Kidney (tissue), 14 donors: Measurements from ENCODE around the gene EPOP. TPM values are rescaled to one million over a fixed set of nuclear protein-coding genes. Genes with fewer than 3 reads are reported as not detected.
A peak's percentile ranks its signal among the peaks of the same experiment; 100 is the strongest.

Experiments
- DNase-seq, 5 donors: peaks; one replicate each; pipeline ENCODE4 v3.0.0-alpha.2; 2013 to 2020
- FAIRE-seq: peaks from 2 replicates; lab custom pipeline; 2012; peaks lifted over from hg19 to GRCh38; lab: Jason Lieb, UNC
- H3K27ac ChIP-seq, 2 donors: one replicate each; pipeline ENCODE4 v1.7.0; 2013; ENCODE audit warnings: low read depth in 2 of 2, low read length in 2 of 2, inconsistent platforms in 1 of 2
- H3K27me3 ChIP-seq: one replicate; pipeline ENCODE4 v1.7.1; 2013; ENCODE audit warnings: low read length, inconsistent platforms; ENCODE audit not compliant: control insufficient read depth, insufficient read depth
- H3K36me3 ChIP-seq, 3 donors: one replicate each; pipeline versions ENCODE4 v1.7.0 to v1.7.1; 2013; ENCODE audit warnings: low read length in 3 of 3, control low read depth in 1 of 3, inconsistent platforms in 1 of 3; ENCODE audit not compliant: insufficient read depth in 3 of 3, control insufficient read depth in 2 of 3
- H3K4me1 ChIP-seq, 3 donors: one replicate each; pipeline versions ENCODE4 v1.7.0 to v1.7.1; 2013; ENCODE audit warnings: low read length in 3 of 3, inconsistent platforms in 1 of 3, low read depth in 1 of 3; ENCODE audit not compliant: control insufficient read depth in 2 of 3, insufficient read depth in 2 of 3
- H3K4me3 ChIP-seq, 3 donors: one replicate each; pipeline versions ENCODE4 v1.7.0 to v1.8.1; 2013; ENCODE audit warnings: low read length in 3 of 3, control low read depth in 1 of 3, inconsistent platforms in 1 of 3
- H3K9ac ChIP-seq, 3 donors: one replicate each; pipeline versions ENCODE4 v1.7.0 to v1.7.1; 2013; ENCODE audit warnings: low read length in 3 of 3, control low read depth in 1 of 3, inconsistent platforms in 1 of 3
- H3K9me3 ChIP-seq, 3 donors: one replicate each; pipeline versions ENCODE4 v1.7.0 to v1.7.1; 2013; ENCODE audit warnings: low read length in 3 of 3, control low read depth in 1 of 3, inconsistent platforms in 1 of 3; ENCODE audit not compliant: control insufficient read depth in 2 of 3, insufficient read depth in 1 of 3
- intact Hi-C: fragments of 100-400 bp; cut with DNase I; formaldehyde crosslinking; loops from one replicate; pipeline ENCODE4 v1.11.1; 2022
- polyA plus RNA-seq: library from polyadenylated mRNA; stranded (reverse); fragments of 350-450 nt; fragmentation: Illumina TruSeq; extraction: RNeasy Lipid Tissue Mini Kit (QIAGEN cat#74804); gene quantifications from one replicate; pipeline ENCODE4 v1.2.3, GENCODE V29; 2014; ENCODE audit warnings: low read depth, low replicate concordance; ENCODE audit not compliant: insufficient read depth
- total RNA-seq: library from RNA; stranded (reverse); fragmentation: NEBNext Ultra II Directional; extraction: Animal tissue kit (Norgen Biotek cat#: 25700); gene quantifications from one replicate; pipeline ENCODE4 v1.2.1, GENCODE V29; 2021
- TF ChIP-seq, protein P1 (sequence below): IDR thresholded peaks from 3 replicates; pipeline ENCODE4 v1.5.1; 2012; ENCODE audit warnings: mild to moderate bottlenecking, moderate library complexity, borderline replicate concordance; ENCODE audit not compliant: insufficient read depth; ENCODE audit errors: extremely low read depth
- donor health status: control.
- donor health status: control.
- donor health status: control.
- donor health status: control.
- donor health status: control.
- donor health status: DM: yes; HTN: yes; CAD: no.
- donor health status: Normal renal cell carcinoma (clear cell type).

Gene EPOP
- total and polyA plus RNA-seq, 2 donors from 2014 or later: 0.49 to 1.3 TPM

DNA sequence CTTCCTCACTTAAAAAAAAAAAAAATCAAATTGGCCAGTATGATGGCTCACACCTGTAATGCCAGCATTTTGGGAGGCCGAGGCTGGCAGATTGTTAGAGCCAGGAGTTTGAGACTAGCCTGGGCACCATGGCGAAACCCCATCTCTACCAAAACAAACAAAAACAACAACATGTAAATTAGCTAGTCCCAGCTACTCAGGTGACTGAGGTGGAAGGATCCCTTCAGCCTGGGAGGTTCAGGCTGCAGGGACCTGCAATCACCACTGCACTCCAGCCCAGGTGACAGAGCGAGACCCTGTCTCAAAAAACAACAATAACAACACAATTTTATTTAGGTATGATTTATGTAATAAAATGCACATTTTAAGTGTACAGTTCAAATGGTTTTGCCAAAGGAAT, 6.3 kb upstream of the EPOP start:
- Histone ChIP-seq H3K4me3 (no peak overlapping the region), H3K36me3 (no peaks in the 10 kb centered on the region), H3K4me1 (peaks cover 0 to 3% (median 3%) of the 10 kb centered on the region in 3 donors), H3K27ac (no peak overlapping the region), H3K9ac (no peak overlapping the region), H3K27me3 (no peaks in the 10 kb centered on the region), H3K9me3 (no peaks in the 10 kb centered on the region)
- no peak for DNase-seq
- intact Hi-C loops: no loop called here
- TF ChIP-seq, protein P1, sequence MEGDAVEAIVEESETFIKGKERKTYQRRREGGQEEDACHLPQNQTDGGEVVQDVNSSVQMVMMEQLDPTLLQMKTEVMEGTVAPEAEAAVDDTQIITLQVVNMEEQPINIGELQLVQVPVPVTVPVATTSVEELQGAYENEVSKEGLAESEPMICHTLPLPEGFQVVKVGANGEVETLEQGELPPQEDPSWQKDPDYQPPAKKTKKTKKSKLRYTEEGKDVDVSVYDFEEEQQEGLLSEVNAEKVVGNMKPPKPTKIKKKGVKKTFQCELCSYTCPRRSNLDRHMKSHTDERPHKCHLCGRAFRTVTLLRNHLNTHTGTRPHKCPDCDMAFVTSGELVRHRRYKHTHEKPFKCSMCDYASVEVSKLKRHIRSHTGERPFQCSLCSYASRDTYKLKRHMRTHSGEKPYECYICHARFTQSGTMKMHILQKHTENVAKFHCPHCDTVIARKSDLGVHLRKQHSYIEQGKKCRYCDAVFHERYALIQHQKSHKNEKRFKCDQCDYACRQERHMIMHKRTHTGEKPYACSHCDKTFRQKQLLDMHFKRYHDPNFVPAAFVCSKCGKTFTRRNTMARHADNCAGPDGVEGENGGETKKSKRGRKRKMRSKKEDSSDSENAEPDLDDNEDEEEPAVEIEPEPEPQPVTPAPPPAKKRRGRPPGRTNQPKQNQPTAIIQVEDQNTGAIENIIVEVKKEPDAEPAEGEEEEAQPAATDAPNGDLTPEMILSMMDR: no peak
- FAIRE-seq: no peak

DNA sequence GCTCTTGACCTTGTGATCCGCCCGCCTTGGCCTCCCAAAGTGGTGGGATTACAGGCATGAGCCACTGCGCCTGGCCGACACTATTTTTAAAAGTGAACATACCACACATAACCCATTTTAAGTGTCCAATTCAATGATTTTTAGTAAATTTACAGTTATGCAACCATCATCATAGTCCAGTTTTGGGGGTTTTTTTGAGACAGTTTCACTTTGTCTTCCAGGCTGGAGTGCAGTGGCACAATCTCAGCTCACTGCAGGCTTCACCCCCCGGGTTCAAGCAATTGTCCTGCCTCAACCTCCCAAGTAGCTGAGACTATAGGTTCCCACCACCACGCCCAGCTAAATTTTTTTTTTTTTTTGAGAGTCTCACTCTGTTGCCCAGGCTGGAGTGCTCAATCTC, 3.1 kb upstream of the EPOP start:
- Histone ChIP-seq H3K36me3 (no peaks in the 10 kb centered on the region), H3K9me3 (no peaks in the 10 kb centered on the region), H3K27ac (no peak overlapping the region), H3K27me3 (peaks cover 9% of the 10 kb centered on the region), H3K4me1 (peaks cover 0 to 9% (median 3%) of the 10 kb centered on the region in 3 donors), H3K4me3 (no peak overlapping the region), H3K9ac (no peak overlapping the region)
- intact Hi-C loops: no loop called here
- no peak for FAIRE-seq
- DNase-seq: no peak
- TF ChIP-seq, protein P1: no peak

DNA sequence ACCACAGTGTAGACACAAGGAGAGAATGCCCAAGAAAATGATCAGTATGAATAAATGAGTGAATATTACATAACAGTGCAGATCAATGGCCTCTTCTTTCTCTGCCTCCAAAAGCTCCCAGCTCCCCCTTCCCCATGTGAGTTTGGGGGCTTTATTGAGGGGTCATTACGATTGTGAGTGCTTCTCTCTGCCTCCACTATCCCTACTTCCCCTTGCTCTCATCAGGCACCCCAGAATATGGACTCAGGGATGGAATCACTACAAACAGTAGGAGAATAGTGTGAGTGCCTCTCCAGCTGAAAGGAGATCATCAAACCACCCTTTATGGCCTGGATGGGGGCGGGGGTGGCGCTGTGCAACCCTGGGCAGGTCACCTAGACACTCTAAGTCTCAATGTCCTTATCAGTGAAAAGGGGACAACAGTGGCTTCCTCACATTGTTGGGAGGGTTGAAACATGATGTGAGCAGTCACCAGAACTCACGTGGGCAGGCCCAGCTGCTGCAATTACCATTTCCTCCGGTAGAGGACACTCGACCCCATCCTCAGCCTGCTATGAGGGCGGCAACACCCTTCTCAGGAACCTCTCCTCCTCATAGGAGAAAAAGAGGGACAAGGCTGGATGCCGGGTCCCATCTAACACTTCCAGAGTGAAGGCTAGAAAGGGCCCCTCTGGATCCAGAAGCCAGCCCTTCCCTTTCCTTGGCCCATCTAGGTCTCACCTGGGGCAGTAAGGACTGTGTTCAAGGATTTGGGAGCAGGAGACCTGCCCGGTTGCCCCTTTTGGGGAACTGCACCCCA, 2.1 kb upstream of the EPOP start:
- Histone ChIP-seq H3K9ac (no peak overlapping the region), H3K27ac (no peak overlapping the region), H3K4me1 (peaks cover 0 to 9% (median 3%) of the 10 kb centered on the region in 3 donors), H3K36me3 (no peaks in the 10 kb centered on the region), H3K9me3 (no peaks in the 10 kb centered on the region), H3K27me3 (peaks cover 14% of the 10 kb centered on the region), H3K4me3 (no peak overlapping the region)
- FAIRE-seq (no peak), DNase-seq (peak; percentile 88 to 92 (median 89))
- intact Hi-C loops: no loop called here
- TF ChIP-seq, protein P1: peak; percentile 99
